Thyroid gland (tissue), 4 donors: Measurements from ENCODE around the gene SLC47A2.

Source experiments
- CTCF ChIP-seq, 6 experiments: fragments of 200-600 bp in 3 of 6; fragments of 450-650 bp in 3 of 6; sonication (generic) in 3 of 6; IDR thresholded peaks; one replicate each; pipeline ENCODE4 v1.5.1; 2016 to 2019; ENCODE audit warnings: antibody characterized with exemption in 6 of 6, mild to moderate bottlenecking in 2 of 6, inconsistent platforms in 1 of 6, moderate library complexity in 1 of 6
- POLR2A ChIP-seq, 2 donors: fragments of 450-650 bp; IDR thresholded peaks; one replicate each; pipeline ENCODE4 v1.6.1; 2017; ENCODE audit warnings: antibody characterized with exemption in 2 of 2, mild to moderate bottlenecking in 2 of 2, moderate library complexity in 1 of 2

- TF ChIP-seq POLR2A (IDR thresholded peaks at IDR 0.05) (no peak), CTCF (IDR thresholded peaks at IDR 0.05) (no peak)
These were observed 43.5 kb upstream of the SLC47A2 start for GRCh38 chr17:19759568-19760549.
